Activated CD4-positive, alpha-beta T cell treated with anti-CD3 and anti-CD28 coated beads, Interleukin-10, Interleukin-2, amounts not matched to agents 100 ng/mL and 50 ng/mL, durations not matched to agents 16 hours and 8 hours (primary cell): ENCODE results near the gene ZSWIM1.
"Not testable (repeated sequence)": the region's sequence is repeated elsewhere in the genome, so short reads cannot be mapped to it uniquely, and the experiment has no call there.

Experiments used
- DNase-seq: peaks from one replicate; pipeline ENCODE4 v3.0.0-alpha.2; 2020

ZSWIM1 gene

DNA sequence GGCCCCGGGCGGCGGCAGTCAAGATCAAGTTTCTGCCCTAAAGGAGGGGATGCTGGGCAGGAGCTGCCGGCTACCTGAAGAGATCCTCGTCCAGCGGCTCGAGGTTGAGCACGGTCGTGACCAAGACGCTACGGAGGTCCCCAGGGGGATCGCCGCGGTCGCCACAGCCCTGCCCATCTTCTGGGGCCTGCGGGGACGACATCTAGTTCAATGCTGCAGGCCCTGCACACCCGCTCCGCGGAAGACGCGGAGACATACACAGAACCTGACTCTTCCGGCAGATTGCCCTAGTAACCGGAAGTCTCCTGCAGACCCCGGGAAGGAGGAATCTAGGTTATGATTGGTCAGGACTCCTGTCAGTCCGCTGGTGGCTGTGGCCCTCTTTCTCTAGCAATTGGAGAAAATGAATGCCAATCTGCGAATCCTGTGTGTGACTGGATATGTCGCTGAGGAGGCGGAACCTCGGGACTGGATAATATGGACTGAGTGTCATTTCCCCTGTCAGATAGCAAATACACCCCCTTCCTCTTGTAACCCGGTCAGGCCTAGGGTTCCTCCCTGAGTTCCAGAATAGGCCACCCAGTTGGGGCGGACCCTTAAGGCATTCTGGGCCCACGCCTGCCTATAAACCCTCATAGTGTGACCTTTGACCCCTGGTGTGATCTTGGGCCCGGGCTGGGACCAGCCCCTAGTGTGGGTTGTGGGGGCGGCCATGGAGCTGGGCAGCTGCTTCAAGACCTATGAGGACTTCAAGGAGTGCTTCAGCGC, 23.7 kb upstream of the ZSWIM1 start, which contains the start of the genes ACOT8 and ZSWIM3:
Gene ACOT8 (minus strand): TSS at position 279 of the 768 bp plus-strand sequence. CDS start 77 bp downstream, at position 202.
Gene ZSWIM3 (plus strand): TSS at position 501 of the 768 bp plus-strand sequence. CDS start 212 bp downstream, at position 713.
- peak; percentile 100 for DNase-seq

DNA sequence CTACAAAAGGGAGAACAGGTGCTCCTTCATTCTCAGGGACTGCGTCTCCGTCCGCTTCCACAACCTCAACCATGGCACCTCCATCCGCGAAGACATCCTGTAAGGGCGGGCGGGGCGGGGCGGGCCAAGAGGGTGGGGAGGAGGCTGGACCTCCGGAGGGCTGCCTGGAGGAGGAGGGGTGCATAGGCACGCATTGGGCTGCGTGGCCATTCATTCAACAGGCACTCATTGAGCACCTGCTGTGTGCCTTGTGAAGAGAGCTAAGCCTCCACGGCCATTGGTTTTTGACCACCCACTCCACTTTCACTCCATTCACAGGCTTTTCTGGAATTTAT, 23.2 kb upstream of the ZSWIM1 start:
- DNase-seq = peak; percentile 69

DNA sequence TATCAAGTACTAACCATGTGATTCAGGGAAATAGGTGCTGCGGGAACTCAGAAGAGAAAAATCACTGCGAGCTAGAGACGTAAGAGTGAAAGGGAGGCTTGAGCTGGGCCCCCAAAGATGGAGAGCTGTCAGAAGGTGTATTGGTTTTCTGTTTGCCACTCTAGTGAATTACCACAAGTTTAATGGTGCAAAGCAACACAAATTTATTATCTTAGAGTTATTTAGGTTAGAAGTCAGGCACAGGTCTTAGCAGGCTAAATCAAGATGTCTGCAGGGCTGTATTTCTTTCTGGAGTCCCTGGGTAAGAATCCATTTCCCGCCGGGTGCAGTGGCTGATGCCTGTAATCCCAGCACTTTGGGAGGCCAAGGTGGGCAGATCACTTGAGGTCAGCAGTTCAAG, 21.1 kb upstream of the ZSWIM1 start:
- DNase-seq = no peak

- peak; percentile 30 for DNase-seq
Measured at GRCh38 chr20:45860560-45861220, 20.3 kb upstream of the ZSWIM1 start.

DNA sequence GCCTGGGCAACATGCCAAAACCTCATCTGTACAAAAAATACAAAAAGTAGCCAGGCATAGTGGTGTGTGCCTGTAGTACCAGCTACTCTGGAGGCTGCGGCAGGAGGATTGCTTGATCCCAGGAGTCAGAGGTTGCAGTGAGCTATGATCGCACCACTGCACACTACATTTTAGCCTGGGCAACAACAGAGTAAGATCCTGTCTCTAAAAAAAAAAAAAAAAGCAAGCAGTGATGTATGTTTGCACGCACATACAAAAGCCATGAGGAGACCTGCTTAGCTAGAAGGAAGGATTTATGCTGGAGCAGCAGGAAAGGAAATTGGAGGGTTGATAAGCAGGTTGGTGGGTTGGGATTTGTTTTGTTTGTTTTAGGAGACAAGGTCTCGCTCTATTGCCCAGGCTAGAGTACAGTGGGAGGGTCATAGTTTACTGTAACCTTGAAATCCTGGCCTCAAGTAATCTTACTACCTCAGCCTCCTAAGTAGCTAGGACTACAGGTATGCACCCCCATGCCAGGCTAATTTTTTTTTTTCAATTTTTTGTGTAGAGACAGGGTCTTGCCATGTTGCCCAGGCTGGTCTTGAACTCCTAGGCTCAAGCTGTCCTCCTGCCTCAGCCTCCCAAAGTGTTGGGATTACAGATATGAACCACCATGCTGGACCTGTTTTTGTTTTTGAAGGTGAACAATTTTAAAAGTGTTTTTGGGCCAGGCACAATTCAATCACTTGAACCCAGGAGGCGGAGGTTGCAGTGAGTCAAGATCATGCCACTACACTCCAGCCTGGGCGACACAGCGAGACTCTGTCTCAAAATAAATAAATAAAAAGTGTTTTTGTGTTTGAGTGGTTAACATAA, 19.6 kb upstream of the ZSWIM1 start:
- DNase-seq = no peak

- no peak for DNase-seq
Measured at GRCh38 chr20:45863543-45864470, 17.2 kb upstream of the ZSWIM1 start.

- no peak for DNase-seq
Measured at GRCh38 chr20:45866454-45866853, 14.6 kb upstream of the ZSWIM1 start.

- DNase-seq = no peak
Measured at GRCh38 chr20:45867136-45867818, 13.8 kb upstream of the ZSWIM1 start.

DNA sequence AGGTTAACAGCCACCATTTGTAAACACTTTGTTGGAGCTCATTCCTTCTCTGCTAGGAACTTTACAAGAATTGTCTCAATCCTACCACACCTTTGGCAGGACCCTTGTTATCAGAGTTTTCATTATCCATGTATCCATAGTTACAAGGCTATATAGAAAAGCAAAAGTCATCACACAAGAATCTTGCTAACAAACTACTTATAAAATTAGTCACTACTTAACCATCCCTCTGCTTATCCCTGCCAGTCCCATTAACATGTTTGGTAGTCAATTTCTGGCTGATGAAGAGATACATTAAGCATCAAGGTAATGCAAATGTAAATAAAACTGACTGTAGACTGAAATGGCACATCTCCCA, 13.2 kb upstream of the ZSWIM1 start:
- DNase-seq = no peak

GRCh38 chr20:45872626-45873025, 8.4 kb upstream of the ZSWIM1 start:
- no peak for DNase-seq

- DNase-seq = no peak
Measured at GRCh38 chr20:45873409-45874103, 7.5 kb upstream of the ZSWIM1 start.

GRCh38 chr20:45874104-45874481, 6.9 kb upstream of the ZSWIM1 start:
- DNase-seq = not testable (repeated sequence)

- no peak for DNase-seq
Measured at GRCh38 chr20:45874576-45874975, 6.5 kb upstream of the ZSWIM1 start.

DNA sequence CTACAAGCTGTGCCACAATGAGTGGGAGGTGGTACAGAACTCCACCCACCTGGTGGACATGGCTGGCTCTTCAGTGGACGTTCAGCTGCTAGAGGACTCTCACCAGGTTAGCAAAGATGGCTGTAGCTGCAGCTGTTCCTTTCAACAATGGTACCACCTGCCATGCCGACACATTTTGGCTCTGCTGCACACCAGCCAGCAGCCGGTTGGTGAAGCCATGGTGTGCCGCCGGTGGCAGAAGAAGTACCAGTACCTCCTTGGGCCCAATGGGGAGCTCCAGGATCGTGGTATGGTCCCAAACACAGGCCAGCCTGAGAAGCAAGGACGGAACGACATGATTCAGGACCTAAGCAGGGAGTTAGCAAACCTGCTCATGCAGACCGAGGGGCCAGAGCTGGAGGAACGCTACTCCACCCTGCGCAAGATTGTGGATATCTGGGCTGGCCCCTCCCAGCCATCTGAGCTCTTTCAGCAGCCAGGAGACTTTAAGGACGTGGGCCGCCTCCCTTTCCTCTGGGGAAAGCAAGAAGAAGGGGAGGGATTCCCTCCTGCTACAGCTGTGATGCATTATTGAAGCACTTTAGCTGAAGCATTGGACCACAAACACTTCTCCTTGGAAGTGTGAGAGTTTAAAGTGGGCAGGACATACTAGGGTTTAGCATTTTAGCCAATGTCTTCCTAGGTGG, 2.8 kb upstream of the ZSWIM1 start:
- DNase-seq = no peak

DNA sequence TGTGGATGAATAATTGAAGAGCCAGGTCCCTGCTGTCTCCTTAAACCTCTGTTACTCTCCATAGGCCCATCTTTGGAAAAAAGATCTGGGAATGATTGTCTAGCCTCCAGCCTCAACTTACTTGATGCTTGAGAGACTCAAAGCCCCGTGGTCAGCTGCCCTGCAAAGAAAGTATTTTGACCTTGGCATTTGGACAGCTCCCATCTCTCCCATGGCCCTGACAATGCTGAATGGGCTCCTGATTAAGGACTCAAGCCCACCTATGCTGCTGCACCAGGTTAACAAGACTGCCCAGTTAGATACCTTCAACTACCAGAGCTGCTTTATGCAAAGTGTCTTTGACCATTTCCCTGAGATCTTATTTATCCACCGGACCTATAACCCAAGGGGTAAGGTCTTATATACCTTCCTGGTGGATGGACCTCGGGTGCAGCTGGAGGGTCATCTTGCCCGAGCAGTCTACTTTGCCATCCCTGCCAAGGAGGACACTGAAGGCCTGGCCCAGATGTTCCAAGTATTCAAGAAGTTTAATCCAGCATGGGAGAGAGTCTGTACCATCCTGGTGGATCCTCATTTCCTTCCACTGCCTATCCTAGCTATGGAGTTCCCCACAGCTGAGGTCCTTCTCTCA, 1.6 kb downstream of the ZSWIM1 start:
- no peak for DNase-seq

GRCh38 chr20:45883100-45883469, 2.1 kb downstream of the ZSWIM1 start:
- DNase-seq = no peak

- no peak for DNase-seq
Measured at GRCh38 chr20:45886590-45887345, 5.7 kb downstream of the ZSWIM1 start.

DNA sequence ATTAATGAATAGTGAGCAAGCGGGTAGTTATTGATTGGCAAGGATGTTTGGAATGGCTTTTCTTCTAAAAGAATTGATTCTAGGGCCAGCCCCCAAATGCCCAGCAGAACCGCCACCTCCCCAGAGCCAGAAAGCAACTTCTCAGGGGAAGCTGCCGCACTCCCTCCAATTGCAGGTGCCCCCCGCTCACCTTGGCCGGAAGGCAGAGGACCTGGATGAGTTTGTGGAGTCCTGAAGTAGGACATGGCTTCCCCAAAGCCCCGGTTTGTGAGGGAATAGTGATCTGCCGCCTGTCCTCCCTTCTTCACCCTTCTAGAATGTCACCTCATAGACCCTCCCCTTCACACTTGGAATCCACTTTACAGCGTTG, 6.3 kb downstream of the ZSWIM1 start, which contains the start of gene SPATA25:
Gene SPATA25 (minus strand): TSS at position 277 of the 370 bp plus-strand sequence. CDS start 32 bp downstream, at position 245.
- no peak for DNase-seq

DNA sequence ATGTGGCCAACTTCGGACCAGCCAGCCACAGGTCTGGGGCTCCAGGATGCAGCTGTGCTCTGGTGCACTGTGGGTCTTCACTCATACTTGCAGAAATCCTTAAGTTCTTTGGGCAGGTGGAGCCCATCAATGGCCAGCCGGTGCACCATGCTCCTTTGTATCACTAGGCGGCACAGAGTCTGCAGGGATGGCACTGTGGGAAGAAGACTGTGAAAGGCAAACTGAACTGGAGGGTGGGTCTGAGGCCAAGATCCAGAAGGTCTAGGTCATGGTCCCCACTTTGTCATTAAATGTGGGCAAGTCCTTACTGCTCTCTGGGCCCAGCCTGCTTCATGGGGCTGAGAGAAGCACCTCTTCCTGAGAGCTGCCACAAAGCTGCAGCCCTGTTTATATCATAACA, 7.7 kb downstream of the ZSWIM1 start:
- no peak for DNase-seq
